HCT116 (cell line): Measurements from ENCODE around the gene GRM8.

Source experiments
- POLR2AphosphoS5 ChIP-seq: IDR thresholded peaks from 2 replicates; pipeline ENCODE4 v1.6.1; 2011; ENCODE audit warnings: mild to moderate bottlenecking, low read depth, low read length, moderate library complexity
- SIN3A ChIP-seq: IDR thresholded peaks from 2 replicates; pipeline ENCODE4 v1.6.1; 2012; ENCODE audit warnings: low read depth
- TCF7L2 ChIP-seq: IDR thresholded peaks from 2 replicates; pipeline ENCODE4 v1.7.0; 2011; ENCODE audit warnings: borderline replicate concordance, inconsistent platforms; ENCODE audit not compliant: insufficient read depth, insufficient read length; ENCODE audit errors: extremely low read depth
- ZFX ChIP-seq: fragments of 450-650 bp; IDR thresholded peaks from 2 replicates; pipeline ENCODE4 v1.6.1; 2017
- ZNF274 ChIP-seq: fragments of 200-500 bp; sonication (Bioruptor generic); IDR thresholded peaks from 2 replicates; pipeline ENCODE4 v1.6.1; 2014; ENCODE audit warnings: mild to moderate bottlenecking, low read depth, low read length, inconsistent platforms
- TF ChIP-seq, protein P1 (sequence below), 3 experiments: fragments of 200-600 bp in 1 of 3; sonication (generic) in 1 of 3; IDR thresholded peaks in 2 of 3; conservative IDR thresholded peaks in 1 of 3; 2 replicates each; pipeline ENCODE4 v1.5.1; 2012 to 2017; ENCODE audit warnings: low read depth in 2 of 3, low read length in 2 of 3, antibody characterized with exemption in 1 of 3, borderline replicate concordance in 1 of 3, control low read depth in 1 of 3, mild to moderate bottlenecking in 1 of 3, mixed read lengths in 1 of 3, mixed run types in 1 of 3, moderate library complexity in 1 of 3; ENCODE audit not compliant: insufficient read depth in 1 of 3

DNA sequence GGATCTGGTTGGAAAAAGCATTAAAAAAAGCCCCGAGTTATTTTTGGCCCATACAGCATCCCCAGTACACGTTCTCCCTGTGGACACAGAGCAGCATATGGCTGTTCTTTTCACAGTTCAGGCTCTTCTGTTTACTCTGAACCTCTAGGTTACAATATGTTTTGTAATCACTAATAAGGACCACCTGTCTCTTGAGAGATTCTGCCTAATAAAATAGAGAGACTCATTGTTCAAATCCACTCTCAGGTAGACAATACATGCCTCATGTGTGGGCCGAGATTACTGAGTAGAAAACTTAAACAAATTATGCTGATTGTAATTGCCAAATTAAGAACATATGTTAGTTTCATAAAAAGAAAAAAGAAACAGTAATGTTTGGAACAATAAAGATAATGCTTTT, 647.7 kb downstream of the GRM8 start:
- TF ChIP-seq ZNF274 (no peak), TCF7L2 (no peak), SIN3A (no peak), ZFX (no peak), POLR2AphosphoS5 (no peak)
- TF ChIP-seq, protein P1, sequence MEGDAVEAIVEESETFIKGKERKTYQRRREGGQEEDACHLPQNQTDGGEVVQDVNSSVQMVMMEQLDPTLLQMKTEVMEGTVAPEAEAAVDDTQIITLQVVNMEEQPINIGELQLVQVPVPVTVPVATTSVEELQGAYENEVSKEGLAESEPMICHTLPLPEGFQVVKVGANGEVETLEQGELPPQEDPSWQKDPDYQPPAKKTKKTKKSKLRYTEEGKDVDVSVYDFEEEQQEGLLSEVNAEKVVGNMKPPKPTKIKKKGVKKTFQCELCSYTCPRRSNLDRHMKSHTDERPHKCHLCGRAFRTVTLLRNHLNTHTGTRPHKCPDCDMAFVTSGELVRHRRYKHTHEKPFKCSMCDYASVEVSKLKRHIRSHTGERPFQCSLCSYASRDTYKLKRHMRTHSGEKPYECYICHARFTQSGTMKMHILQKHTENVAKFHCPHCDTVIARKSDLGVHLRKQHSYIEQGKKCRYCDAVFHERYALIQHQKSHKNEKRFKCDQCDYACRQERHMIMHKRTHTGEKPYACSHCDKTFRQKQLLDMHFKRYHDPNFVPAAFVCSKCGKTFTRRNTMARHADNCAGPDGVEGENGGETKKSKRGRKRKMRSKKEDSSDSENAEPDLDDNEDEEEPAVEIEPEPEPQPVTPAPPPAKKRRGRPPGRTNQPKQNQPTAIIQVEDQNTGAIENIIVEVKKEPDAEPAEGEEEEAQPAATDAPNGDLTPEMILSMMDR (IDR thresholded peaks at IDR 0.05 in 2 of 3, conservative IDR thresholded peaks at IDR 0.05 in 1 of 3; ENCODE audit: borderline replicate concordance in 1 of 3, insufficient read depth in 1 of 3, low read depth in 2 of 3, low read length in 2 of 3): no peak
